ENCODE data around the gene SLC22A17.

DNA sequence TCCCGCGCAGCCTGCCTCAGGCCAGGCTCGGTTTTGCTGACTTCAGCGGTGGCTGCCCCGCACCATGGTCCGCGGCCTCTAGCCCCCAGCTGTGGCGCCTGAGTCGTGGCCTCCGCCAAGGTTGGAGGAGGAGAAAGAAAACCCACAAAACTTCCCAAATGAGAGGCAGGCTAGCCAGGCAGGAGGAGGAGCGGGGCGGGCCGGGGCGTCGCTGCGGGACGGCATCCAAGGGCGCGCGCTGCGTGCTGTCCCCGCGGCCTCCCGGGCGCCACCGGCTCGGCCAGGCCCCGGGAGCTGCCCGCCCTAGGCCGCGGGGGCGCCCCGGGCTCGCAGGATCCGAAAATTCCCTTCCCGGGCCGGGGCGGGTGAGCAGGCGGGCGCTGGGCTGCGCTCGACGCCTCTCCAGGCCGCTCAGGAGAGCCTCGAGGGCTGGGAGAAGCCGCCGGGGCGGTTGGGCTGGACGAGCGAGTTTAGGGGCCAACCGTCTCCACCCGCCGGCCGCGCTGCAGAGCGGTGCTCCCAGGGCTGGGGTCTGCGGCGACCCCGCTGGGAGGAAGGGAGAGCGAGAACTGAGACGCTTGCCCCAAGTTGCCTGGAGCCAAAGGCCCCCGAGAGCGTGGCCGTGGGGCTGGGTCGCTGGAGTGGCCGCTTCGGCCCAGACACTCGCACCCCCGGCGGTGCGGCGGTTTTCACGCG lies 12.5 kb upstream of the SLC22A17 start, which contains the start of gene EFS:
- no peak for TF ChIP-seq CTCF (IDR thresholded peaks at IDR 0.05)
- no peak for TF ChIP-seq POLR2A (IDR thresholded peaks at IDR 0.05)

Measured in right lobe of liver (tissue), 4 donors.